ENCODE results near the gene MORN1.

- TF ChIP-seq CTCF (IDR thresholded peaks at IDR 0.05) = no peak
- TF ChIP-seq POLR2A (IDR thresholded peaks at IDR 0.05) = no peak
Measured at GRCh38 chr1:2340918-2341254, 50.5 kb downstream of the MORN1 start.
